ENCODE results near the gene APCDD1L.

DNA sequence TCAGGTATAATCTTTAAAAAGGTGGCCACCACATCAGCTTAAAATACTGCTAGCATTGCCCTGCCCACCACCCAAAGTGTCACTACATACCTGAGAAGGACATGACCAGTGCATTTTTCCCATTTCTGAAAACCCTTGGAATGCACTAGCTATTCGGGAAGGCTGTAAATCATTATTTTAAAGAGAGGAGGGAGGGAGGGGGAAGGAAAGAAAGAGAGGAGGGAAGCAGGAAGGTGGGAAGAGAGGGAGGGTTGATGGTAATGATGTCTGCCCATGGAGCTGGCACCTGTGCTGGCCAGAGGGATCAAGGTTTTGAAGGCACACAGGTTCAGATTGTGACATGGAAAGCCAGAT is 93.7 kb downstream of the APCDD1L start:
- TF ChIP-seq, protein P1, sequence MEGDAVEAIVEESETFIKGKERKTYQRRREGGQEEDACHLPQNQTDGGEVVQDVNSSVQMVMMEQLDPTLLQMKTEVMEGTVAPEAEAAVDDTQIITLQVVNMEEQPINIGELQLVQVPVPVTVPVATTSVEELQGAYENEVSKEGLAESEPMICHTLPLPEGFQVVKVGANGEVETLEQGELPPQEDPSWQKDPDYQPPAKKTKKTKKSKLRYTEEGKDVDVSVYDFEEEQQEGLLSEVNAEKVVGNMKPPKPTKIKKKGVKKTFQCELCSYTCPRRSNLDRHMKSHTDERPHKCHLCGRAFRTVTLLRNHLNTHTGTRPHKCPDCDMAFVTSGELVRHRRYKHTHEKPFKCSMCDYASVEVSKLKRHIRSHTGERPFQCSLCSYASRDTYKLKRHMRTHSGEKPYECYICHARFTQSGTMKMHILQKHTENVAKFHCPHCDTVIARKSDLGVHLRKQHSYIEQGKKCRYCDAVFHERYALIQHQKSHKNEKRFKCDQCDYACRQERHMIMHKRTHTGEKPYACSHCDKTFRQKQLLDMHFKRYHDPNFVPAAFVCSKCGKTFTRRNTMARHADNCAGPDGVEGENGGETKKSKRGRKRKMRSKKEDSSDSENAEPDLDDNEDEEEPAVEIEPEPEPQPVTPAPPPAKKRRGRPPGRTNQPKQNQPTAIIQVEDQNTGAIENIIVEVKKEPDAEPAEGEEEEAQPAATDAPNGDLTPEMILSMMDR (IDR thresholded peaks at IDR 0.05): no peak
- no peak for TF ChIP-seq EP300 (IDR thresholded peaks at IDR 0.05)

All from suprapubic skin (tissue), 3 donors.